ENCODE results near the gene MAB21L2. TPM values are rescaled to one million over a fixed set of nuclear protein-coding genes. Genes with fewer than 3 reads are reported as not detected.
"Not testable (repeated sequence)": the region's sequence is repeated elsewhere in the genome, so short reads cannot be mapped to it uniquely, and the experiment has no call there.

The MAB21L2 gene
- total RNA-seq, 2 donors from 2014 or later: not detected

DNA sequence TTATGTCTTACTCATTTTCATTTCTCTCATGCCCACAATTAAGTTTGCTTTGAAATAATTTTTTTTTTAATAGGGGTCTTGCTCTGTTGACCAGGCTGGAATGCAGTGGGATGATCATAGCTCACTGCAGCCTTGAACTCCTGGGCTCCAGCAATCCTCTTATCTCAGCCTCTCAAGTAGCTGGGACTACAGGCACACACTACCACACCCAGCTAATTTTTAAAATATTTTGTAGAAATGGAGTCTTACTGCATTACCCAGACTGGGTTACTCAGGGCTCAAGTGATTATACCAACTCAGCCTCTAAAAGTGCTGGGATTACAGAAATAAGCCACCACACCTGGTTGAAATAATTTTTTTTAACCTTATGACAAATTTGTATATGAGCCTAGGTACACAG lies 19.2 kb upstream of the MAB21L2 start:
- H3K27ac Mint-ChIP-seq: no peak overlapping the region
- H3K4me3 Mint-ChIP-seq: no peak overlapping the region
- H3K36me3 Mint-ChIP-seq (ENCODE audit: low read depth): peaks cover 10% of the 10 kb centered on the region
- H3K9me3 ChIP-seq (ENCODE audit: control insufficient read depth, low read length, poor library complexity, severe bottlenecking): no peaks in the 10 kb centered on the region
- DNase-seq: no peak
- H3K4me1 Mint-ChIP-seq: peaks cover 3% of the 10 kb centered on the region
- H3K27me3 Mint-ChIP-seq: no peaks in the 10 kb centered on the region
- no peak for ATAC-seq

- H3K36me3 Mint-ChIP-seq (ENCODE audit: low read depth): peaks cover 12% of the 10 kb centered on the region
- H3K27me3 Mint-ChIP-seq: not testable (repeated sequence)
These were observed 17.0 kb upstream of the MAB21L2 start for GRCh38 chr4:150564967-150565366.

DNA sequence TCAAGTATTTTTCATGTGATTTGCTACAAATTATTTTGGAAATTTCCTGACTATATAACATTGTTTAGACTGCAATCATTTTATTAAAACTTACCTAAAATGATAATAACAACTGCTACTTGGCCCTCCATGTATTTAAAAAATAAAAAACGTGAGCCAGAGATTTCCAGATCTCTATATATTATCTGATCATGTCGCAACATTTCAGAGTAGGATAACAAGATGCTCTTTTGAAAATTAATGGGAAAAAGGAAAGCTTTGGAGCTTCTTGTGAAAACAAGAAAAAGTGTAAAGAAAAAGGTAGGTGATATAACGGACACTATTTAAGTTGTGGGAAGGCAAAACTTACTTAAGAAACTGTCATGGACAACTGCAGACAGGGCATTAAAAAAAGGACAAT lies 14.9 kb upstream of the MAB21L2 start:
- DNase-seq (no peak), ATAC-seq (no peak)
- Mint-ChIP-seq H3K4me1 (peaks cover 3% of the 10 kb centered on the region), H3K27me3 (no peaks in the 10 kb centered on the region), H3K36me3 (ENCODE audit: low read depth) (peaks cover 10% of the 10 kb centered on the region), H3K27ac (no peak overlapping the region), H3K4me3 (no peak overlapping the region)
- no peaks in the 10 kb centered on the region for H3K9me3 ChIP-seq (ENCODE audit: control insufficient read depth, low read length, poor library complexity, severe bottlenecking)

More at GRCh38 chr4:150564967-150565366, 17.0 kb upstream of the MAB21L2 start:
- ATAC-seq; H3K9me3 ChIP-seq (ENCODE audit: control insufficient read depth, low read length, poor library complexity, severe bottlenecking); DNase-seq; H3K4me1 Mint-ChIP-seq; H3K4me3 Mint-ChIP-seq; H3K27ac Mint-ChIP-seq: not testable (repeated sequence)

GRCh38 chr4:150569384-150569987 lies 12.5 kb upstream of the MAB21L2 start:
- no peaks in the 10 kb centered on the region for H3K9me3 ChIP-seq (ENCODE audit: control insufficient read depth, low read length, poor library complexity, severe bottlenecking)
- H3K27ac Mint-ChIP-seq: no peak overlapping the region
- peaks cover 10% of the 10 kb centered on the region for H3K36me3 Mint-ChIP-seq (ENCODE audit: low read depth)
- no peak for ATAC-seq
- no peaks in the 10 kb centered on the region for H3K27me3 Mint-ChIP-seq
- DNase-seq: no peak
- H3K4me3 Mint-ChIP-seq: no peak overlapping the region
- peaks cover 7% of the 10 kb centered on the region for H3K4me1 Mint-ChIP-seq

DNA sequence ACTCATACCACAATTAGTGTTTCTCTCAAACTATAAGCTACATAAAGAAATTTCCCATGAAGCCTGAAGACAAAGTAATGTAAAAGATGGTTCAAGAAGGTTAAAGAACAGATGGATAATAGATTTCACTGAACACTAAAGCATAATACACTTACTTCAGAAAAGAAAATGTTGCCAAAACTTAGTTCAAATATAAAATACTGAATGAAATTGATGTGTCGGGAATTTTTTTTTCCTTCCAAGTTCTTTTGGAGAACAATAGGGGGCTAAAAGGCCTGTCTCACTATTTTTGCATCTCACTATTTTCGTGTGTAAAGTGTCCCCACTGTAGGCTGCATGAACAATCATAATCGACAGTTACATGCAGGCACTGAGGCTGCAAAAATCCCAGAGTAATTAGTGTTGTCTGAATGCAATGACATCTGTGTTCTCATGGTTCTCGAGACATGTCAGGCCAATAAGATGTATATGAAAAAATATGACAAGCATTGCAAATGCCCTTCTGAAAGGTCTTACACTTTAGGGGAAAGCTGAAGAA lies 11.9 kb upstream of the MAB21L2 start:
- H3K27ac Mint-ChIP-seq: no peak overlapping the region
- H3K27me3 Mint-ChIP-seq: no peaks in the 10 kb centered on the region
- no peaks in the 10 kb centered on the region for H3K9me3 ChIP-seq (ENCODE audit: control insufficient read depth, low read length, poor library complexity, severe bottlenecking)
- ATAC-seq (no peak), DNase-seq (no peak)
- peaks cover 8% of the 10 kb centered on the region for H3K36me3 Mint-ChIP-seq (ENCODE audit: low read depth)
- H3K4me3 Mint-ChIP-seq: no peak overlapping the region
- H3K4me1 Mint-ChIP-seq: peaks cover 9% of the 10 kb centered on the region

- Mint-ChIP-seq H3K36me3 (ENCODE audit: low read depth) (peaks cover 7% of the 10 kb centered on the region), H3K4me1 (peaks cover 9% of the 10 kb centered on the region), H3K27ac (no peak overlapping the region), H3K4me3 (no peak overlapping the region), H3K27me3 (no peaks in the 10 kb centered on the region)
- no peak for ATAC-seq
- H3K9me3 ChIP-seq (ENCODE audit: control insufficient read depth, low read length, poor library complexity, severe bottlenecking): no peaks in the 10 kb centered on the region
- DNase-seq: no peak
These were observed 11.1 kb upstream of the MAB21L2 start for GRCh38 chr4:150570862-150571261.

- DNase-seq (no peak), ATAC-seq (no peak)
- Mint-ChIP-seq H3K4me1 (peaks cover 9% of the 10 kb centered on the region), H3K27me3 (no peaks in the 10 kb centered on the region), H3K4me3 (no peak overlapping the region), H3K36me3 (ENCODE audit: low read depth) (peaks cover 2% of the 10 kb centered on the region), H3K27ac (no peak overlapping the region)
- no peaks in the 10 kb centered on the region for H3K9me3 ChIP-seq (ENCODE audit: control insufficient read depth, low read length, poor library complexity, severe bottlenecking)
These were observed 9.0 kb upstream of the MAB21L2 start for GRCh38 chr4:150572704-150573504.

DNA sequence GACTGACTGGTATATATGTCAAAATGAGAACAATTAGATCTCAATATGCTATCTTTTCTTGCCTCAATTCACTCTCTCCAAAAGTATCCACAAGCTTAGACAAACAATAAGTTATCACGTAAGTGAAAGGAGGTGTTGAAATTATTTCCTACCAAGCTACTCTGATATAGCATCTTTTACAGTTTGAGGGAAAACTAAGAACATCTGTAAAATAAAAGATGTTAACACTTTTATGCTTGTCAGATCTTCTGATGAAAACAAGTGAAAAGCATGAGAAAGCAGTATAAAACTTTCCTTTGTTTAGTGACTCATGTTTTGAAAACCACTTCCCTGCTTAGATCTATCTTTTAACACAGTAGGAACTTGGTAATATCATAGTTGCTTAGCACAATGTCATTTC lies 8.4 kb upstream of the MAB21L2 start:
- ATAC-seq (no peak), DNase-seq (no peak)
- H3K9me3 ChIP-seq (ENCODE audit: control insufficient read depth, low read length, poor library complexity, severe bottlenecking): no peaks in the 10 kb centered on the region
- H3K36me3 Mint-ChIP-seq (ENCODE audit: low read depth): peaks cover 2% of the 10 kb centered on the region
- no peak overlapping the region for H3K27ac Mint-ChIP-seq
- peaks cover 9% of the 10 kb centered on the region for H3K4me1 Mint-ChIP-seq
- H3K27me3 Mint-ChIP-seq: no peaks in the 10 kb centered on the region
- no peak overlapping the region for H3K4me3 Mint-ChIP-seq

- peaks cover 6% of the 10 kb centered on the region for H3K36me3 Mint-ChIP-seq (ENCODE audit: low read depth)
- DNase-seq: no peak
- no peaks in the 10 kb centered on the region for H3K9me3 ChIP-seq (ENCODE audit: control insufficient read depth, low read length, poor library complexity, severe bottlenecking)
- no peaks in the 10 kb centered on the region for H3K27me3 Mint-ChIP-seq
- H3K4me1 Mint-ChIP-seq: peaks cover 8% of the 10 kb centered on the region
- H3K27ac Mint-ChIP-seq: no peak overlapping the region
- no peak overlapping the region for H3K4me3 Mint-ChIP-seq
- no peak for ATAC-seq
These were observed 7.3 kb upstream of the MAB21L2 start for GRCh38 chr4:150574678-150575077.

DNA sequence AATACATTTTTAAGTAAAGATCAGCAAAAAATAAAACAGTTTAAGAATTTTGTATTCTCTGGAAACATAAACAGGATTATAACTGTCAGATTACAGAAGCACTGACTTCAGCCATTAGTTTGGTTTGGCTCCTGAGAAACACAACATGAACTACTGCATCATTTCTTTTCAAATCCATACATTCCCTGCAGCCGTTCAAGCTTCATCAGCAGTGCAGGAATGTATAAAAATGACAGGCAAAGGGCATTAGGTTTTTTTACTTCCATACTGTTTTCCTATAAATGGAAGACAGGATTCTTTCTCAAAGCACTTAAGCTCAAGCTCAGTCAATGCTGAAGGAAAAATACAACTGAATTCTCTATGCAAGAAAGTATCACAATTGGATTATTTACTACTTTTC lies 4.2 kb upstream of the MAB21L2 start:
- Mint-ChIP-seq H3K4me1 (peaks cover 5% of the 10 kb centered on the region), H3K27me3 (no peaks in the 10 kb centered on the region), H3K36me3 (ENCODE audit: low read depth) (peaks cover 9% of the 10 kb centered on the region), H3K4me3 (no peak overlapping the region), H3K27ac (no peak overlapping the region)
- DNase-seq (no peak), ATAC-seq (no peak)
- H3K9me3 ChIP-seq (ENCODE audit: control insufficient read depth, low read length, poor library complexity, severe bottlenecking): no peaks in the 10 kb centered on the region

DNA sequence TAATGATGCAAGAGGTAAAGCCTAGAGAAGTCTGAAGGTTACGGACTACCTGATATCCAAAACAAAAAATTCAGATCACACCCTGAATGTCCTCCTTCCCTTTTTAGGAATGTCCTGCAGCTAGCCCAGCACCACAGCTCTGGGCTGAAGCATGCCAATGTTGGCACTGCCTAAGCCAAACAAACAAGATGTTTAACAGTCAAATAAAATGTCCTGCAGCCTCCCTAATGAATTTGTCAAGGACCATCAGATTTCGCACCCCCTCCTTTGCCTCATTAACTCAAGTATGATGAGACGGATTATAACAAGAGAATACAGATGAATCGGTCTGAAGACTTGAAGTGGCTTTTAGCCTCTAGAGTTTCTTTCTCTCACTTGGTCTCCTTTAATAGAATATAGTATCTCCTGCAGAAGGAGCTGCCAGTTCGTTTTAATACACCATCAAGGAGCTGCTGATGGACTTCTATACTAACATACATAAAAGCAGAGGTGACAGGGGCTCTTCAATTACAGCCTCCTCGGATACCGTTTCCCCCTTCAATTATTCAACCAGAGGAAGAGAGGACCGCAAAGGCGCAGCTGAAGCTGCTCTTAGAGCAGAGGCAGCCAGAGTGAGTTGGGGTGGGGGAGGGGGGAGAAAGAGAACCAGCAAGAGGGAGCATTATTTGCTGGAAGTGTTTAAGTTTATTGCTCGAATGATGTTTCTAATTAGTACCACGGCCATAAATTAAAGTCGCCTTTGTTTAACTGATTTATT lies 3.0 kb upstream of the MAB21L2 start:
- H3K9me3 ChIP-seq (ENCODE audit: control insufficient read depth, low read length, poor library complexity, severe bottlenecking): no peaks in the 10 kb centered on the region
- no peak for DNase-seq
- H3K27me3 Mint-ChIP-seq: no peaks in the 10 kb centered on the region
- H3K27ac Mint-ChIP-seq: no peak overlapping the region
- no peak overlapping the region for H3K4me3 Mint-ChIP-seq
- H3K36me3 Mint-ChIP-seq (ENCODE audit: low read depth): peaks cover 9% of the 10 kb centered on the region
- ATAC-seq: no peak
- H3K4me1 Mint-ChIP-seq: peaks cover 3% of the 10 kb centered on the region

GRCh38 chr4:150579551-150580234 lies 2.3 kb upstream of the MAB21L2 start:
- Mint-ChIP-seq H3K27ac (no peak overlapping the region), H3K27me3 (no peaks in the 10 kb centered on the region), H3K4me3 (no peak overlapping the region), H3K4me1 (peaks cover 2% of the 10 kb centered on the region), H3K36me3 (ENCODE audit: low read depth) (peaks cover 9% of the 10 kb centered on the region)
- no peak for DNase-seq
- ATAC-seq: no peak
- H3K9me3 ChIP-seq (ENCODE audit: control insufficient read depth, low read length, poor library complexity, severe bottlenecking): no peaks in the 10 kb centered on the region

GRCh38 chr4:150580306-150580705 lies 1.6 kb upstream of the MAB21L2 start:
- Mint-ChIP-seq H3K27ac (no peak overlapping the region), H3K4me1 (no peaks in the 10 kb centered on the region), H3K36me3 (ENCODE audit: low read depth) (peaks cover 9% of the 10 kb centered on the region), H3K27me3 (no peaks in the 10 kb centered on the region), H3K4me3 (no peak overlapping the region)
- no peaks in the 10 kb centered on the region for H3K9me3 ChIP-seq (ENCODE audit: control insufficient read depth, low read length, poor library complexity, severe bottlenecking)
- no peak for DNase-seq
- no peak for ATAC-seq

Data from T-helper 17 cell (primary cell).